GM18907 (cell line): ENCODE data around the gene BCKDHA.

ENCODE experiments used
- ATAC-seq: cut with Tn5 transposase; IDR thresholded peaks from one replicate; pipeline ENCODE4 v1.9.1; 2021; ENCODE audit warnings: mild to moderate bottlenecking, moderate library complexity; ENCODE audit not compliant: unreplicated experiment

Gene BCKDHA

GRCh38 chr19:41397086-41398049 lies at the start of gene BCKDHA, which contains the start of gene EXOSC5:
Gene BCKDHA (plus strand): TSS chr19:41397818. CDS start chr19:41397828, 10 bp downstream.
Gene EXOSC5 (minus strand): TSS chr19:41397359. CDS start chr19:41397328, 31 bp downstream.
- ATAC-seq, result peak; percentile 87

- no peak for ATAC-seq
Observed at GRCh38 chr19:41350735-41351338, 46.8 kb upstream of the BCKDHA start.

GRCh38 chr19:41351339-41352245 lies 46.0 kb upstream of the BCKDHA start:
- peak; percentile 35 for ATAC-seq

- ATAC-seq, result no peak
Observed at GRCh38 chr19:41352279-41352608, 45.4 kb upstream of the BCKDHA start.

- ATAC-seq, result no peak
Observed at GRCh38 chr19:41352609-41353465, 44.8 kb upstream of the BCKDHA start.

GRCh38 chr19:41353466-41354342 lies 43.9 kb upstream of the BCKDHA start, which contains the start of gene TGFB1:
Gene TGFB1 (minus strand): TSS chr19:41353922. CDS start chr19:41353044, 878 bp downstream.
- peak; percentile 47 for ATAC-seq

GRCh38 chr19:41354343-41354953 lies 43.2 kb upstream of the BCKDHA start:
- no peak for ATAC-seq

GRCh38 chr19:41355035-41355434 lies 42.6 kb upstream of the BCKDHA start:
- ATAC-seq, result no peak

GRCh38 chr19:41355802-41356201 lies 41.8 kb upstream of the BCKDHA start:
- ATAC-seq, result no peak

GRCh38 chr19:41356984-41357739 lies 40.5 kb upstream of the BCKDHA start:
- no peak for ATAC-seq

- no peak for ATAC-seq
Observed at GRCh38 chr19:41357746-41358145, 39.9 kb upstream of the BCKDHA start.

GRCh38 chr19:41359741-41360140 lies 37.9 kb upstream of the BCKDHA start:
- no peak for ATAC-seq

- ATAC-seq, result no peak
Observed at GRCh38 chr19:41362143-41362847, 35.3 kb upstream of the BCKDHA start.

- no peak for ATAC-seq
Observed at GRCh38 chr19:41363371-41363752, 34.3 kb upstream of the BCKDHA start.

GRCh38 chr19:41363753-41364523 lies 33.7 kb upstream of the BCKDHA start, which contains the start of gene B9D2:
Gene B9D2 (minus strand): TSS chr19:41364149. CDS start chr19:41363519, 630 bp downstream.
- peak; percentile 82 for ATAC-seq
